Stimulated activated CD4-positive, alpha-beta T cell treated with anti-CD3 and anti-CD28 coated beads, Interleukin-1b, Interleukin-23, amount 100 ng/mL, for 4 hours (primary cell): ENCODE results near the gene ZKSCAN2.

ENCODE experiments used
- DNase-seq, 2 donors: peaks; one replicate each; pipeline ENCODE4 v3.0.0-alpha.2; 2020; ENCODE audit warnings: low read depth in 2 of 2

Gene ZKSCAN2

GRCh38 chr16:25224731-25225319 lies 32.8 kb downstream of the ZKSCAN2 start:
- DNase-seq: no peak

- DNase-seq: no peak
Observed at GRCh38 chr16:25223964-25224363, 33.7 kb downstream of the ZKSCAN2 start.

GRCh38 chr16:25222959-25223358 lies 34.7 kb downstream of the ZKSCAN2 start:
- no peak for DNase-seq

GRCh38 chr16:25219070-25219737 lies 38.4 kb downstream of the ZKSCAN2 start:
- DNase-seq: no peak

- DNase-seq: no peak
Observed at GRCh38 chr16:25217921-25218320, 39.7 kb downstream of the ZKSCAN2 start.

- no peak for DNase-seq
Observed at GRCh38 chr16:25217112-25217511, 40.5 kb downstream of the ZKSCAN2 start.

- no peak for DNase-seq
Observed at GRCh38 chr16:25213709-25214397, 43.8 kb downstream of the ZKSCAN2 start.

GRCh38 chr16:25212636-25213035 lies 45.0 kb downstream of the ZKSCAN2 start:
- no peak for DNase-seq

GRCh38 chr16:25210758-25211157 lies 46.9 kb downstream of the ZKSCAN2 start:
- DNase-seq: no peak

GRCh38 chr16:25199457-25199856 lies 58.2 kb downstream of the ZKSCAN2 start:
- no peak for DNase-seq

- DNase-seq: no peak
Observed at GRCh38 chr16:25198021-25198420, 59.6 kb downstream of the ZKSCAN2 start.

- DNase-seq: no peak
Observed at GRCh38 chr16:25194273-25194878, 63.3 kb downstream of the ZKSCAN2 start.

GRCh38 chr16:25192096-25192495 lies 65.5 kb downstream of the ZKSCAN2 start:
- DNase-seq: no peak

GRCh38 chr16:25189305-25189704 lies 68.3 kb downstream of the ZKSCAN2 start:
- DNase-seq: no peak

- DNase-seq: no peak
Observed at GRCh38 chr16:25187491-25187795, 70.2 kb downstream of the ZKSCAN2 start.
